ENCODE measurements around the gene HSPA9.

- TF ChIP-seq POLR2AphosphoS5 (IDR thresholded peaks at IDR 0.05) = no peak
- TF ChIP-seq CTCF (IDR thresholded peaks at IDR 0.05) = no peak
- no peak for TF ChIP-seq POLR2A (IDR thresholded peaks at IDR 0.05; ENCODE audit: low read depth)
- no peak for TF ChIP-seq EP300 (IDR thresholded peaks at IDR 0.05)
Measured at GRCh38 chr5:138515556-138516245, 59.5 kb downstream of the HSPA9 start.
